HepG2 (cell line): ENCODE data around the gene LCMT2. TPM values are rescaled to one million over a fixed set of nuclear protein-coding genes. Genes with fewer than 3 reads are reported as not detected.

ENCODE experiments used
- BCL6 ChIP-seq: IDR thresholded peaks from 2 replicates; pipeline ENCODE4 v1.6.1; 2016; ENCODE audit warnings: missing genetic modification reagents, missing compliant biosample characterization
- HOXA3 ChIP-seq: sonication (generic); formaldehyde crosslinking; IDR thresholded peaks from 2 replicates; pipeline ENCODE4 v1.5.0; 2020; ENCODE audit warnings: missing genetic modification reagents
- LCORL ChIP-seq, 2 experiments: fragments of 450-650 bp in 1 of 2; sonication (generic) in 1 of 2; formaldehyde crosslinking in 1 of 2; IDR thresholded peaks; 2 replicates each; pipeline versions ENCODE4 v1.5.0 to v1.6.1; 2017 to 2020; ENCODE audit warnings: antibody characterized with exemption in 1 of 2, missing genetic modification reagents in 1 of 2
- PCBP2 ChIP-seq: fragments of 200-400 bp; formaldehyde crosslinking; optimal IDR thresholded peaks from 2 replicates; pipeline ENCODE3; 2018; ENCODE audit warnings: low read length, low read depth; ENCODE audit not compliant: poor library complexity, severe bottlenecking
- RNF2 ChIP-seq: fragments of 450-650 bp; conservative IDR thresholded peaks from 2 replicates; pipeline ENCODE4 v1.6.1; 2016; ENCODE audit warnings: low read depth
- RXRB ChIP-seq: IDR thresholded peaks from 2 replicates; pipeline ENCODE4 v1.6.1; 2016; ENCODE audit warnings: borderline replicate concordance, missing genetic modification reagents, missing compliant biosample characterization
- SNAI1 ChIP-seq: sonication (generic); formaldehyde crosslinking; IDR thresholded peaks from 2 replicates; pipeline ENCODE4 v1.5.0; 2020; ENCODE audit warnings: mild to moderate bottlenecking, missing genetic modification reagents, borderline replicate concordance
- SNAPC2 ChIP-seq: sonication (generic); formaldehyde crosslinking; IDR thresholded peaks from 2 replicates; pipeline ENCODE4 v1.8.1; 2022; ENCODE audit warnings: mild to moderate bottlenecking, missing genetic modification reagents
- SRSF9 ChIP-seq: fragments of 200-400 bp; formaldehyde crosslinking; IDR thresholded peaks from 2 replicates; pipeline ENCODE4 v1.6.1; 2018; ENCODE audit warnings: borderline replicate concordance, mild to moderate bottlenecking, low read depth, low read length; ENCODE audit not compliant: insufficient read depth, poor library complexity, severe bottlenecking
- ZNF572 ChIP-seq: sonication (generic); formaldehyde crosslinking; IDR thresholded peaks from 2 replicates; pipeline ENCODE4 v1.5.1; 2020; ENCODE audit warnings: mild to moderate bottlenecking, missing genetic modification reagents
- polyA plus RNA-seq, 8 experiments: library from polyadenylated mRNA; depleted of rRNA in 3 of 8; stranded (reverse) in 7 of 8; unstranded in 1 of 8; fragments of >200 nt; fragmentation: Illumina TruSeq in 4 of 8; extraction: Trizol in 4 of 8; gene quantifications; 2 replicates each; pipeline versions ENCODE4 v1.2.1 to v1.2.3, GENCODE V29; 2011 to 2016; ENCODE audit warnings: low read depth in 4 of 8, missing spikeins in 1 of 8, mixed read lengths in 1 of 8; ENCODE audit not compliant: insufficient read depth in 1 of 8
- total RNA-seq, 5 experiments: library from RNA; depleted of rRNA; stranded (reverse); fragments of >200 nt; fragmentation: Illumina TruSeq; extraction: Trizol; gene quantifications; 2 replicates each; pipeline ENCODE4 v1.2.3, GENCODE V29; 2016; ENCODE audit warnings: low read depth in 1 of 5
- TF ChIP-seq, protein P1 (sequence below): sonication (generic); formaldehyde crosslinking; IDR thresholded peaks from 2 replicates; pipeline ENCODE4 v1.4.0; 2020; ENCODE audit warnings: missing genetic modification reagents
- TF ChIP-seq, protein P2 (sequence below): sonication (generic); formaldehyde crosslinking; IDR thresholded peaks from 2 replicates; pipeline ENCODE4 v1.5.0; 2020; ENCODE audit warnings: mild to moderate bottlenecking, missing genetic modification reagents, borderline replicate concordance
- TF ChIP-seq, protein P3 (sequence below): sonication (generic); formaldehyde crosslinking; IDR thresholded peaks from 2 replicates; pipeline ENCODE4 v1.4.0; 2020; ENCODE audit warnings: missing genetic modification reagents, borderline replicate concordance
- TF ChIP-seq, protein P4 (sequence below): IDR thresholded peaks from 2 replicates; pipeline ENCODE4 v1.6.1; 2012; ENCODE audit warnings: low read length, improper control_type of control experiment
- TF ChIP-seq, protein P5 (sequence below): sonication (generic); formaldehyde crosslinking; IDR thresholded peaks from 2 replicates; pipeline ENCODE4 v1.4.0; 2020; ENCODE audit warnings: missing genetic modification reagents
- TF ChIP-seq, protein P6 (sequence below): IDR thresholded peaks from 2 replicates; pipeline ENCODE4 v1.6.1; 2016; ENCODE audit warnings: missing genetic modification reagents, missing compliant biosample characterization

LCMT2 gene
- total and polyA plus RNA-seq, 2 of the 13 experiments (the other 11 are each of a cell fraction or from before 2014, with no cell fraction given) = 6.9 to 9.1 TPM

DNA sequence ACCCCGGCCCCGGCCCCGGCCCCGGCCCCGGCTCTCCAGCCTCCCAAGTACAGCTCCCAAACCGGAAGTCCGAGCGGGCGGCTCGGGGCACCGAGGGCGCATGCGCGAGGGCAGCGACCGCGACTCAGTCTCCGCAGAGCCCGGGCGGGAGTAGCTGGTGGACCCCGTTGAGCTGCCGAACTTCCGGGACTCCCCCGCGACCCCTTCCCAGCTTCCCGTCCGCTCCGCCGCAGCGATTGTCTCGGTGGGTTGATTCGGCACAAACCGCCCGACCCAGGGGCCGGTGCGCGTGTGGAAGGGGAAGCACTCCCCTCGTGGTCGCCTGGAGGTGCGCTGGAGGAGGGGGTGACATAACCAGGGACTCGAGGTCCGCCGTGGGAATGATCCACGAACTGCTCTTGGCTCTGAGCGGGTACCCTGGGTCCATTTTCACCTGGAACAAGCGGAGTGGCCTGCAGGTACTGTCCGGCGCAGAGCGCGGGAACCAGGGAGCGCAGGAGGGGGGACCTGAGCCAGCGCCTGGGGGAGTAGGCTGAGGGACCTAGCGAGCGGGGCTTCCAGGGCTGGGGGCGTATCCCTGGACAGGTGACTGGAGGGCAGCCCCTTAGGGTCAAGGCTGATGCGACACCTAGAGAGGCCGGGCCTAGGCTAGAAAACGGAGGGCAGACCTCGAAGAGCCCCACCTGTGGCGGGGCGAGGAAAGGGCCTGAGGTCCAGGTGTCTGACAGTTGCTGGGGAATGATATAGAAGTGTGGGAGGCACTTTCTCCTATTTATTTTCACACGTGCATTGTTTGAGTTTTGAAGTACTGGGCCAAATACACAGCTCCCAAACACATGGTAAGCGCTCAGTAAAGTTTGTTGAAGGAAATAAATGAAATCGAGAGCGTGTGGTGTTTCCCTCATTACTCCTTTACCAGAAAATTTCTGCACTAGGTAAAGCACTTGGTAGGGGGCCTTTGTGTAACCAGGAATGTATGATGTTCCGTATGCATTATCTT lies 40.9 kb upstream of the LCMT2 start, which contains the start of the genes TUBGCP4 and ZSCAN29 (continued):
- TF ChIP-seq, protein P1, sequence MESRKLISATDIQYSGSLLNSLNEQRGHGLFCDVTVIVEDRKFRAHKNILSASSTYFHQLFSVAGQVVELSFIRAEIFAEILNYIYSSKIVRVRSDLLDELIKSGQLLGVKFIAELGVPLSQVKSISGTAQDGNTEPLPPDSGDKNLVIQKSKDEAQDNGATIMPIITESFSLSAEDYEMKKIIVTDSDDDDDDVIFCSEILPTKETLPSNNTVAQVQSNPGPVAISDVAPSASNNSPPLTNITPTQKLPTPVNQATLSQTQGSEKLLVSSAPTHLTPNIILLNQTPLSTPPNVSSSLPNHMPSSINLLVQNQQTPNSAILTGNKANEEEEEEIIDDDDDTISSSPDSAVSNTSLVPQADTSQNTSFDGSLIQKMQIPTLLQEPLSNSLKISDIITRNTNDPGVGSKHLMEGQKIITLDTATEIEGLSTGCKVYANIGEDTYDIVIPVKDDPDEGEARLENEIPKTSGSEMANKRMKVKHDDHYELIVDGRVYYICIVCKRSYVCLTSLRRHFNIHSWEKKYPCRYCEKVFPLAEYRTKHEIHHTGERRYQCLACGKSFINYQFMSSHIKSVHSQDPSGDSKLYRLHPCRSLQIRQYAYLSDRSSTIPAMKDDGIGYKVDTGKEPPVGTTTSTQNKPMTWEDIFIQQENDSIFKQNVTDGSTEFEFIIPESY (CRISPR knock-in tag) = no peak
- TF ChIP-seq, protein P2, sequence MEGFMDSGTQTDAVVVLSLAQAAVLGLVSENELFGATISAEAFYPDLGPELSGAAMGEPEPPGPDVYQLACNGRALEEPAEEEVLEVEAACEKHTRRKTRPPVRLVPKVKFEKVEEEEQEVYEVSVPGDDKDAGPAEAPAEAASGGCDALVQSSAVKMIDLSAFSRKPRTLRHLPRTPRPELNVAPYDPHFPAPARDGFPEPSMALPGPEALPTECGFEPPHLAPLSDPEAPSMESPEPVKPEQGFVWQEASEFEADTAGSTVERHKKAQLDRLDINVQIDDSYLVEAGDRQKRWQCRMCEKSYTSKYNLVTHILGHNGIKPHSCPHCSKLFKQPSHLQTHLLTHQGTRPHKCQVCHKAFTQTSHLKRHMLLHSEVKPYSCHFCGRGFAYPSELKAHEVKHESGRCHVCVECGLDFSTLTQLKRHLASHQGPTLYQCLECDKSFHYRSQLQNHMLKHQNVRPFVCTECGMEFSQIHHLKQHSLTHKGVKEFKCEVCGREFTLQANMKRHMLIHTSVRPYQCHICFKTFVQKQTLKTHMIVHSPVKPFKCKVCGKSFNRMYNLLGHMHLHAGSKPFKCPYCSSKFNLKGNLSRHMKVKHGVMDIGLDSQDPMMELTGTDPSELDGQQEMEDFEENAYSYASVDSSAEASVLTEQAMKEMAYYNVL = peak; percentile 48; the same call in 1 of the 2 replicates
- TF ChIP-seq BCL6 (CRISPR knock-in tag) = 0 out of 2 replicates have a peak, but pooled peaks have one; percentile 16
- no peak; the same call in 1 of the 2 replicates for TF ChIP-seq ZNF572 (CRISPR knock-in tag)
- TF ChIP-seq, protein P3, sequence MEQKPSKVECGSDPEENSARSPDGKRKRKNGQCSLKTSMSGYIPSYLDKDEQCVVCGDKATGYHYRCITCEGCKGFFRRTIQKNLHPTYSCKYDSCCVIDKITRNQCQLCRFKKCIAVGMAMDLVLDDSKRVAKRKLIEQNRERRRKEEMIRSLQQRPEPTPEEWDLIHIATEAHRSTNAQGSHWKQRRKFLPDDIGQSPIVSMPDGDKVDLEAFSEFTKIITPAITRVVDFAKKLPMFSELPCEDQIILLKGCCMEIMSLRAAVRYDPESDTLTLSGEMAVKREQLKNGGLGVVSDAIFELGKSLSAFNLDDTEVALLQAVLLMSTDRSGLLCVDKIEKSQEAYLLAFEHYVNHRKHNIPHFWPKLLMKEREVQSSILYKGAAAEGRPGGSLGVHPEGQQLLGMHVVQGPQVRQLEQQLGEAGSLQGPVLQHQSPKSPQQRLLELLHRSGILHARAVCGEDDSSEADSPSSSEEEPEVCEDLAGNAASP (CRISPR knock-in tag) = no peak
- TF ChIP-seq, protein P4, sequence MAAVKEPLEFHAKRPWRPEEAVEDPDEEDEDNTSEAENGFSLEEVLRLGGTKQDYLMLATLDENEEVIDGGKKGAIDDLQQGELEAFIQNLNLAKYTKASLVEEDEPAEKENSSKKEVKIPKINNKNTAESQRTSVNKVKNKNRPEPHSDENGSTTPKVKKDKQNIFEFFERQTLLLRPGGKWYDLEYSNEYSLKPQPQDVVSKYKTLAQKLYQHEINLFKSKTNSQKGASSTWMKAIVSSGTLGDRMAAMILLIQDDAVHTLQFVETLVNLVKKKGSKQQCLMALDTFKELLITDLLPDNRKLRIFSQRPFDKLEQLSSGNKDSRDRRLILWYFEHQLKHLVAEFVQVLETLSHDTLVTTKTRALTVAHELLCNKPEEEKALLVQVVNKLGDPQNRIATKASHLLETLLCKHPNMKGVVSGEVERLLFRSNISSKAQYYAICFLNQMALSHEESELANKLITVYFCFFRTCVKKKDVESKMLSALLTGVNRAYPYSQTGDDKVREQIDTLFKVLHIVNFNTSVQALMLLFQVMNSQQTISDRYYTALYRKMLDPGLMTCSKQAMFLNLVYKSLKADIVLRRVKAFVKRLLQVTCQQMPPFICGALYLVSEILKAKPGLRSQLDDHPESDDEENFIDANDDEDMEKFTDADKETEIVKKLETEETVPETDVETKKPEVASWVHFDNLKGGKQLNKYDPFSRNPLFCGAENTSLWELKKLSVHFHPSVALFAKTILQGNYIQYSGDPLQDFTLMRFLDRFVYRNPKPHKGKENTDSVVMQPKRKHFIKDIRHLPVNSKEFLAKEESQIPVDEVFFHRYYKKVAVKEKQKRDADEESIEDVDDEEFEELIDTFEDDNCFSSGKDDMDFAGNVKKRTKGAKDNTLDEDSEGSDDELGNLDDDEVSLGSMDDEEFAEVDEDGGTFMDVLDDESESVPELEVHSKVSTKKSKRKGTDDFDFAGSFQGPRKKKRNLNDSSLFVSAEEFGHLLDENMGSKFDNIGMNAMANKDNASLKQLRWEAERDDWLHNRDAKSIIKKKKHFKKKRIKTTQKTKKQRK = no peak
- TF ChIP-seq HOXA3 (CRISPR knock-in tag) = peak; percentile 56; the same call in 1 of the 2 replicates
- no peak for TF ChIP-seq SRSF9
- no peak for TF ChIP-seq LCORL (IDR thresholded peaks at IDR 0.05)
- TF ChIP-seq LCORL (CRISPR knock-in tag; IDR thresholded peaks at IDR 0.05) = no peak
- TF ChIP-seq PCBP2 = no peak
- no peak for TF ChIP-seq RXRB (CRISPR knock-in tag)
- TF ChIP-seq, protein P5, sequence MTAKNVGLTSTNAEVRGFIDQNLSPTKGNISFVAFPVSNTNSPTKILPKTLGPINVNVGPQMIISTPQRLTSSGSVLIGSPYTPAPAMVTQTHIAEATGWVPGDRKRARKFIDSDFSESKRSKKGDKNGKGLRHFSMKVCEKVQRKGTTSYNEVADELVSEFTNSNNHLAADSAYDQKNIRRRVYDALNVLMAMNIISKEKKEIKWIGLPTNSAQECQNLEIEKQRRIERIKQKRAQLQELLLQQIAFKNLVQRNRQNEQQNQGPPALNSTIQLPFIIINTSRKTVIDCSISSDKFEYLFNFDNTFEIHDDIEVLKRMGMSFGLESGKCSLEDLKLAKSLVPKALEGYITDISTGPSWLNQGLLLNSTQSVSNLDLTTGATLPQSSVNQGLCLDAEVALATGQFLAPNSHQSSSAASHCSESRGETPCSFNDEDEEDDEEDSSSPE (CRISPR knock-in tag) = peak; percentile 60
- TF ChIP-seq SNAI1 (CRISPR knock-in tag) = no peak
- TF ChIP-seq RNF2 = no peak; the same call in 1 of the 2 replicates
- TF ChIP-seq, protein P6, sequence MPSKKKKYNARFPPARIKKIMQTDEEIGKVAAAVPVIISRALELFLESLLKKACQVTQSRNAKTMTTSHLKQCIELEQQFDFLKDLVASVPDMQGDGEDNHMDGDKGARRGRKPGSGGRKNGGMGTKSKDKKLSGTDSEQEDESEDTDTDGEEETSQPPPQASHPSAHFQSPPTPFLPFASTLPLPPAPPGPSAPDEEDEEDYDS (CRISPR knock-in tag) = no peak
- TF ChIP-seq SNAPC2 (CRISPR knock-in tag) = no peak
